Measurements from ENCODE around the gene PLA2R1. TPM values are rescaled to one million over a fixed set of nuclear protein-coding genes. Genes with fewer than 3 reads are reported as not detected.

Gene PLA2R1
- total and polyA plus RNA-seq, 2 donors (not counting 1 experiment from before 2014, with no cell fraction given) = 8.0 to 8.3 TPM

DNA sequence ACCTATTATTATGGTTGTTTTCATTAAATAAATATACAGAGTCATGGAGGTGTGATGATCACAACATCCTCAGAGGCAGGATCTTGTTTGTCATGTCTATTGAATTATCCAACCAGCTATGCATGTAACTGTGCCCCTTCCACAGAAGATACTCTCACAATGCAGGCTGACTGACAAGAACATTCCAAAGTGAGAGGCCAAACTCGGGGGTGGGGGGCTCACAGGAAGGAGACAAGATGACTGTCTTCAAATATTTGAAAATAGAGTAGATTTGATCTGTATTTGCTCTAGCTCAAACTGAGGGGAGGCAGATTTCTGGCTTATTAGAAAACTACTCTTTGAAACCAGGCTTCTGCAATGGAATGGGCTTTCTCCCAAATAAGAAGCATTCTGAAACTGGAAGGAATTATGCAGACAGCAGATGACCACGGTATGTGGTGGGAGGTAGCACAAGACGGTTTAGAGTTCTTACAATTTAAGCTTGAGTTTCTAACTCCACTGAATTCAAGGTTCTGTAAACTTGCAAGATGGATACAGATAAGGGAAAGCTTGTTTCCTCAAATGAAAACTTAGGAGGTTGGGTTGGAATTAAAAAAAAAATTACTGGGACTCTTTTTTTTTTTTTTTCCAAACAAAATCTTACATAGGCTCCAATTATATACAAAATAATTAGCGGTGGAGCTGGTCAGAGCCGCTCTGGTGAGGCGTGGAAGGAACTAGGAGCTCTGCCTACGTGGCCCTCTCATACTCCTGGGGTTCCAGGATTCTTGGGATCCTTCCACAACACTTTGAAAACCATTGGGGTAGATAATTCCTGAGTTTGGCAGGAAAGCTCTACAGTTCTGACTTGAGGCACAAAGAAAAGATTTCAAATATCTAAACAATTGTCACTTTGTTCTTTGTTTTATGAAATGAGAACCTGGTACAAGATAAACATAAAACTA, 79.3 kb downstream of the PLA2R1 start:
- H3K27me3 ChIP-seq (ENCODE audit: control insufficient read depth, insufficient read depth, low read length) = no peaks in the 10 kb centered on the region
- no peak overlapping the region for H3K9ac ChIP-seq (ENCODE audit: insufficient read depth, low read length)
- no peaks in the 10 kb centered on the region for H3K36me3 ChIP-seq (ENCODE audit: control insufficient read depth, insufficient read depth, low read length)
- DNase-seq (ENCODE audit: low read depth in 2 of 2) = peak; percentile 21 to 86
- no peak overlapping the region for H3K27ac ChIP-seq (ENCODE audit: insufficient read depth, low read length)
- peaks cover 3% of the 10 kb centered on the region for H3K4me1 ChIP-seq (ENCODE audit: control insufficient read depth, extremely low read depth, insufficient read depth, low read length)
- no peak overlapping the region for H2AFZ ChIP-seq (ENCODE audit: low read length)
- H3K4me2 ChIP-seq (ENCODE audit: extremely low read depth, insufficient read depth, low read length) = no peak overlapping the region
- H3K79me2 ChIP-seq (ENCODE audit: control insufficient read depth, insufficient read depth, low read length) = no peaks in the 10 kb centered on the region
- H3K9me3 ChIP-seq (ENCODE audit: control insufficient read depth, insufficient read depth, low read depth, low read length) = no peaks in the 10 kb centered on the region
- TF ChIP-seq, protein P1, sequence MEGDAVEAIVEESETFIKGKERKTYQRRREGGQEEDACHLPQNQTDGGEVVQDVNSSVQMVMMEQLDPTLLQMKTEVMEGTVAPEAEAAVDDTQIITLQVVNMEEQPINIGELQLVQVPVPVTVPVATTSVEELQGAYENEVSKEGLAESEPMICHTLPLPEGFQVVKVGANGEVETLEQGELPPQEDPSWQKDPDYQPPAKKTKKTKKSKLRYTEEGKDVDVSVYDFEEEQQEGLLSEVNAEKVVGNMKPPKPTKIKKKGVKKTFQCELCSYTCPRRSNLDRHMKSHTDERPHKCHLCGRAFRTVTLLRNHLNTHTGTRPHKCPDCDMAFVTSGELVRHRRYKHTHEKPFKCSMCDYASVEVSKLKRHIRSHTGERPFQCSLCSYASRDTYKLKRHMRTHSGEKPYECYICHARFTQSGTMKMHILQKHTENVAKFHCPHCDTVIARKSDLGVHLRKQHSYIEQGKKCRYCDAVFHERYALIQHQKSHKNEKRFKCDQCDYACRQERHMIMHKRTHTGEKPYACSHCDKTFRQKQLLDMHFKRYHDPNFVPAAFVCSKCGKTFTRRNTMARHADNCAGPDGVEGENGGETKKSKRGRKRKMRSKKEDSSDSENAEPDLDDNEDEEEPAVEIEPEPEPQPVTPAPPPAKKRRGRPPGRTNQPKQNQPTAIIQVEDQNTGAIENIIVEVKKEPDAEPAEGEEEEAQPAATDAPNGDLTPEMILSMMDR (conservative IDR thresholded peaks at IDR 0.05 in 1 of 2, IDR thresholded peaks at IDR 0.05 in 1 of 2; ENCODE audit: low read depth in 1 of 2, low read length in 2 of 2) = no peak
- no peak for TF ChIP-seq EZH2 (IDR thresholded peaks at IDR 0.05; ENCODE audit: low read length, missing control alignments)
- H3K4me3 ChIP-seq (replicated peaks in 1 of 4; ENCODE audit: control extremely low read depth in 1 of 4, insufficient read depth in 1 of 4, low read depth in 3 of 4, low read length in 4 of 4) = no peak overlapping the region
- H4K20me1 ChIP-seq (ENCODE audit: control insufficient read depth, extremely low read depth, insufficient read depth, low read length) = no peaks in the 10 kb centered on the region

DNA sequence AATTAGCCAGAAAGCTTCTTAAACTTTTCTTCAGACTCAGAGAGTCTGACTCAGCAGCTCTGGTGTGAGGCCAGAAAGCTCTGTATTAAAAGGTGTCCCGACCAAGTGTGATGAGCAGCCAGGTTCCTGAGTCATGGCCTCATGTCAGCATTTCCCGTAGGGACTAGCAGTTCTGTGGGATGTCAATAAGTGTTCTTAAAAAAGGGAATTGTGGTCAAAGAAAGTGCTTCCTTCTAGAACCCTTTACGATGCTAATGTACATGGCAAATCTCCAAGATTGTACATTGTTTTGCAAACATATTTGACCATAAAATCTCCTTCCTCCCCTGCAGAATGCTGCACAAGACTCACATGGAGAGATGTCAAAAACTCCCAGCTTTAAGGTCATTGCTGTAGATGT, 80.1 kb downstream of the PLA2R1 start:
- Histone ChIP-seq H3K27ac (ENCODE audit: insufficient read depth, low read length) (no peak overlapping the region), H3K9me3 (ENCODE audit: control insufficient read depth, insufficient read depth, low read depth, low read length) (no peaks in the 10 kb centered on the region), H3K27me3 (ENCODE audit: control insufficient read depth, insufficient read depth, low read length) (no peaks in the 10 kb centered on the region), H3K4me1 (ENCODE audit: control insufficient read depth, extremely low read depth, insufficient read depth, low read length) (peaks cover 3% of the 10 kb centered on the region), H3K9ac (ENCODE audit: insufficient read depth, low read length) (no peak overlapping the region), H3K79me2 (ENCODE audit: control insufficient read depth, insufficient read depth, low read length) (no peaks in the 10 kb centered on the region), H3K4me3 (replicated peaks in 1 of 4; ENCODE audit: control extremely low read depth in 1 of 4, insufficient read depth in 1 of 4, low read depth in 3 of 4, low read length in 4 of 4) (no peak overlapping the region), H3K4me2 (ENCODE audit: extremely low read depth, insufficient read depth, low read length) (no peak overlapping the region), H3K36me3 (ENCODE audit: control insufficient read depth, insufficient read depth, low read length) (no peaks in the 10 kb centered on the region), H2AFZ (ENCODE audit: low read length) (no peak overlapping the region), H4K20me1 (ENCODE audit: control insufficient read depth, extremely low read depth, insufficient read depth, low read length) (no peaks in the 10 kb centered on the region)
- peak; percentile 77 to 93 for DNase-seq (ENCODE audit: low read depth in 2 of 2)
- TF ChIP-seq, protein P1 (conservative IDR thresholded peaks at IDR 0.05 in 1 of 2, IDR thresholded peaks at IDR 0.05 in 1 of 2; ENCODE audit: low read depth in 1 of 2, low read length in 2 of 2) = no peak
- TF ChIP-seq EZH2 (IDR thresholded peaks at IDR 0.05; ENCODE audit: low read length, missing control alignments) = no peak

DNA sequence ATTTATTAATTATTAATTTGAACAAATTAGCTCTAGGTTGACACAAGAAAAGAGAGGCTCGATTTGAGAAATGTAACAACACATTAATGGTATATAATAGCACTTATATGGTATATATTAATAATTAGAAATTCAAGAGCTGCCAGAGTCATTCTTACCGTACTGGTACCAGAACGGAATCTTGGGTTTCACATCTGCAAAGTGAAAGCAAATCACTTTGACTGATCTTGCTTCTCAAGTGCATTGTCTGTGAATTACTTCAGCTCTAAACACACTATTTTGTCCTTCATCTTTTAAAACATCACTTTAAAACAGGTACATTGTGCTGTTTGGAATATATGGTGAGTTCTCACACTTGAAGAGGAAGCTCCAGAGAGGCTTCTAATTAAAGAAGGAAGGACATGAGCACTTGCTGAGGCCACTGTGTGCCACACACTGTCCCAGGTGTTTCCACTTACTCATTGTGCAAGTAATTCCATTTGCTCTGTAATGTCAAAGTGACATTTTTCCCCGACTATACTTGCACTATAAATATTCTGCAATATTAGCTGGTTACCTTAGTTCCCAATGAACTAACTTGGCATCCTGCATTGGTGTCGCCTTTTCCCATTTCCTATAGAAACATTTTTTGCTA, 85.8 kb downstream of the PLA2R1 start:
- Histone ChIP-seq H4K20me1 (ENCODE audit: control insufficient read depth, extremely low read depth, insufficient read depth, low read length) (no peaks in the 10 kb centered on the region), H2AFZ (ENCODE audit: low read length) (no peak overlapping the region), H3K79me2 (ENCODE audit: control insufficient read depth, insufficient read depth, low read length) (no peaks in the 10 kb centered on the region), H3K9me3 (ENCODE audit: control insufficient read depth, insufficient read depth, low read depth, low read length) (no peaks in the 10 kb centered on the region), H3K27me3 (ENCODE audit: control insufficient read depth, insufficient read depth, low read length) (no peaks in the 10 kb centered on the region), H3K4me1 (ENCODE audit: control insufficient read depth, extremely low read depth, insufficient read depth, low read length) (no peaks in the 10 kb centered on the region), H3K36me3 (ENCODE audit: control insufficient read depth, insufficient read depth, low read length) (no peaks in the 10 kb centered on the region), H3K4me3 (replicated peaks in 1 of 4; ENCODE audit: control extremely low read depth in 1 of 4, insufficient read depth in 1 of 4, low read depth in 3 of 4, low read length in 4 of 4) (no peak overlapping the region), H3K4me2 (ENCODE audit: extremely low read depth, insufficient read depth, low read length) (no peak overlapping the region), H3K27ac (ENCODE audit: insufficient read depth, low read length) (no peak overlapping the region), H3K9ac (ENCODE audit: insufficient read depth, low read length) (no peak overlapping the region)
- TF ChIP-seq, protein P1 (conservative IDR thresholded peaks at IDR 0.05 in 1 of 2, IDR thresholded peaks at IDR 0.05 in 1 of 2; ENCODE audit: low read depth in 1 of 2, low read length in 2 of 2) = no peak
- TF ChIP-seq EZH2 (IDR thresholded peaks at IDR 0.05; ENCODE audit: low read length, missing control alignments) = no peak
- DNase-seq (ENCODE audit: low read depth in 2 of 2) = no peak

Measured in fibroblast of lung (primary cell).